Measurements from ENCODE around the gene ASB15.
"Not testable (repeated sequence)": the region's sequence is repeated elsewhere in the genome, so short reads cannot be mapped to it uniquely, and the experiment has no call there.

Gene ASB15

DNA sequence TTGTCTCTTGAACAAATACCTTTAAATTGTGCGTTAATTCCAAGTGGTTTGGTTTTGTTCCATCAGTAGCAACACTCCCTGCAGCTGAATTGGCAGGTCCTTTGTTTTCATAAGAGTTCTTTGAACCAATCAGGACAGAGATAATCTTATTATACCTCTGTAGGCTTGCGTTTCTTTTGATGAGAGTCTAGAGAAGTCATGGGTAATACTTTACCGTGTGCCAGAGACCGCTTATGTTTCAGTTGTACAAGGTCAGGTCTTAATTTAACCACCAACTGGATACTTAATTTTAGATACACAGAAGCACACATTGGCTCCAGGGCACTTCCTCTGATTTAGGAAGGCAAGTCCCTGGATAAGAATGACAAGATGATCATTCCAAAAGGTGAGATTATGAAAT lies at the start of gene ASB15:
TSS of gene ASB15 (plus strand) at position 292 of the 400 bp plus-strand sequence. CDS start 12,682 bp downstream, outside the sequence.
- Histone ChIP-seq H3K9ac (ENCODE audit: low read depth, low read length) (no peak within 1 kb of the TSS), H3K4me1 (ENCODE audit: insufficient read depth, low read length) (no peaks in the 10 kb centered on the region), H3K9me3 (ENCODE audit: control insufficient read depth, insufficient read depth, low read length) (no peaks in the 10 kb centered on the region), H3K36me3 (ENCODE audit: insufficient read depth, low read length) (no peaks in the 10 kb centered on the region)

DNA sequence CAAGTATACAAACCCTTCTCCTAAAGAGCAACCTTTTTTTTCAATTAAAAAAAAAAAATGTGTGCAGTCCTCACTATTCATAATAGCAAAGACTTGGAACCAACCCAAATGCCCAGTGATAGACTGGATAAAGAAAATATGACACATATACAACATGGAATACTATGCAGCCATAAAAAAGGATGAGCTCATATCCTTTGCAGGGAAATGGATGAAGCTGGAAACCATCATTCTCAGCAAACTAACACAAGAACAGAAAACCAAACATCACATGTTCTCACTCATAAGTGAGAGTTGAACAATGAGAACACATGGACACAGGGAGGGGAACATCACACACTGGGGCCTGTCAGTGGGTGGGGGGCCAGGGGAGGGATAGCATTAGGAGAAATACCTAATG lies 49.5 kb upstream of the ASB15 start:
- H3K9ac ChIP-seq (ENCODE audit: low read depth, low read length); H3K9me3 ChIP-seq (ENCODE audit: control insufficient read depth, insufficient read depth, low read length); H3K36me3 ChIP-seq (ENCODE audit: insufficient read depth, low read length); H3K4me1 ChIP-seq (ENCODE audit: insufficient read depth, low read length): not testable (repeated sequence)

DNA sequence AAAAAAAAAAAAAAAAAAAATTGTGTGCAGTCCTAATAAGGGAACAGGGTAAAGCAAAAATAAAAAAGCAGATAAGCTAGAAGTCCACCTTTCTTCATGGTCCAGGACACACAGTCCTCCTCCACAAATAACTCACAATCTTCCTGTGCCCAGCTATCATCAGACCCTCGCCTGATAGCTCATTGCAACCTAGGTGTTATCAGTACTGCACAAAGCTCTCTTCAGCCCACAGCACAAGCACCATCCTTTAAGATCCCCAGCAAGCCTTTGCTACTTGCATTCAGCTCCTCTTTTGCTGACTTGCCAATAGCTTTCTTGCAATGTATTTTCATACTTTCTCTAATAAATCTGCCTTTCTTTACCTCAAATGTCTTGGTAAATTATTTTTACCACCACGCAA lies 49.0 kb upstream of the ASB15 start:
- Histone ChIP-seq H3K9me3 (ENCODE audit: control insufficient read depth, insufficient read depth, low read length) (no peaks in the 10 kb centered on the region), H3K4me1 (ENCODE audit: insufficient read depth, low read length) (no peaks in the 10 kb centered on the region), H3K36me3 (ENCODE audit: insufficient read depth, low read length) (no peaks in the 10 kb centered on the region; the same call in 1 of the 2 replicates), H3K9ac (ENCODE audit: low read depth, low read length) (no peak overlapping the region)

DNA sequence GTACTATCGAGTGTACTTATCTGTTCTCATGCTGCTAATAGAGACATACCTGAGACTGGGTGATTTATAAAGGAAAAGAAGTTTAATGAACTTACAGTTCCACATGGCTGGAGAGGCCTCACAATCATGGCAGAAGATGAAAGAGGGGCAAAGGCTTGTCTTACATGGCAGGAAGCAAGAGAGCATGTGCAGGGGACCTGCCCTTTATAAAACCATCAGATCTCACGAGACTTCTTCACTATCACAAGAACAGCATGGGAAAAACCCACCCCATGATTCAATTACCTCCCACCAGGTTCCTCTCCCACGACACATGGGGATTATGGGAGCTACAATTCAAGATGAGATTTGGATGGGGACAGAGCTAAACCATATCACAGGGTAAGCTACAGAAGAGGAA lies 48.5 kb upstream of the ASB15 start:
- Histone ChIP-seq H3K4me1 (ENCODE audit: insufficient read depth, low read length) (no peaks in the 10 kb centered on the region), H3K36me3 (ENCODE audit: insufficient read depth, low read length) (no peaks in the 10 kb centered on the region; the same call in 1 of the 2 replicates), H3K9ac (ENCODE audit: low read depth, low read length) (no peak overlapping the region), H3K9me3 (ENCODE audit: control insufficient read depth, insufficient read depth, low read length) (no peaks in the 10 kb centered on the region)

DNA sequence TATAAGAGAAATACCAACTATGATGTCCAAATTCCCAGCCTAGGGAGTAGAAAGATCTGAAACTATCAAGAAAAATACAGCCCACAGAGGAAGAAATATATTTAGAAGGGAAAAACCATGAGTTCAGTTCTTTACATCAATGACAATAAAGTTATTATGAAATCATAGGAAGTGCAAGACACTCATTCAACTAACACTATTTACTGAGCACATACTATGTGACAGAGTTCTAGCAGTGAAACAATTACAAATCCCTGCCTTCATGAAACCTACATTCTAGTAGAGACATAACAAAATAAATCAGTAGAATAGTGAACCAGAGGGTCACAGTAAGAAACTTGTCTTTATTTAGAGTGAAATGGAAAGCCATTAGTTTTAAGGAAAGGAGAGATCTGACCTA lies 46.1 kb upstream of the ASB15 start:
- H3K4me1 ChIP-seq (ENCODE audit: insufficient read depth, low read length) = no peaks in the 10 kb centered on the region
- H3K9ac ChIP-seq (ENCODE audit: low read depth, low read length) = no peak overlapping the region
- H3K36me3 ChIP-seq (ENCODE audit: insufficient read depth, low read length) = no peaks in the 10 kb centered on the region; the same call in 1 of the 2 replicates
- no peaks in the 10 kb centered on the region for H3K9me3 ChIP-seq (ENCODE audit: control insufficient read depth, insufficient read depth, low read length)

DNA sequence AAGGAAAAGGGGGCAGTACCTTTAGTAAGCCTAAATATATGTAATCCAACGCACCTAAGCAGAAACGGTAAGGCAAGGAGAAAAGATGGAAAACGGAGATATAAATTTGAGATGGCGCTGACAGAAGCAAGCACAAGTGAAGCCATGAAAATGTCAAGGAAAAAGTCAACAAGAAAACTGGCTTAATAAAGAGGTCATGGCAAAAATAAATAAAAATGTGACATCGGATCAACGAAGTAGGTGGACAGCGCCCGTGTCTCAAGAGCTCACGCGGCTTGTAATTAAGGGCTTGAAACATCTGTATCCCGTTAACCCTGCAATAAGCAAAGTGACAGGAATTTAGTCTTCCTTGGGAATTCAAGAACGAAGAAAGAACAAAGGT lies 44.6 kb upstream of the ASB15 start:
- Histone ChIP-seq H3K36me3 (ENCODE audit: insufficient read depth, low read length) (no peaks in the 10 kb centered on the region; the same call in 1 of the 2 replicates), H3K9ac (ENCODE audit: low read depth, low read length) (peak overlapping the region; percentile 85), H3K9me3 (ENCODE audit: control insufficient read depth, insufficient read depth, low read length) (no peaks in the 10 kb centered on the region), H3K4me1 (ENCODE audit: insufficient read depth, low read length) (no peaks in the 10 kb centered on the region)

DNA sequence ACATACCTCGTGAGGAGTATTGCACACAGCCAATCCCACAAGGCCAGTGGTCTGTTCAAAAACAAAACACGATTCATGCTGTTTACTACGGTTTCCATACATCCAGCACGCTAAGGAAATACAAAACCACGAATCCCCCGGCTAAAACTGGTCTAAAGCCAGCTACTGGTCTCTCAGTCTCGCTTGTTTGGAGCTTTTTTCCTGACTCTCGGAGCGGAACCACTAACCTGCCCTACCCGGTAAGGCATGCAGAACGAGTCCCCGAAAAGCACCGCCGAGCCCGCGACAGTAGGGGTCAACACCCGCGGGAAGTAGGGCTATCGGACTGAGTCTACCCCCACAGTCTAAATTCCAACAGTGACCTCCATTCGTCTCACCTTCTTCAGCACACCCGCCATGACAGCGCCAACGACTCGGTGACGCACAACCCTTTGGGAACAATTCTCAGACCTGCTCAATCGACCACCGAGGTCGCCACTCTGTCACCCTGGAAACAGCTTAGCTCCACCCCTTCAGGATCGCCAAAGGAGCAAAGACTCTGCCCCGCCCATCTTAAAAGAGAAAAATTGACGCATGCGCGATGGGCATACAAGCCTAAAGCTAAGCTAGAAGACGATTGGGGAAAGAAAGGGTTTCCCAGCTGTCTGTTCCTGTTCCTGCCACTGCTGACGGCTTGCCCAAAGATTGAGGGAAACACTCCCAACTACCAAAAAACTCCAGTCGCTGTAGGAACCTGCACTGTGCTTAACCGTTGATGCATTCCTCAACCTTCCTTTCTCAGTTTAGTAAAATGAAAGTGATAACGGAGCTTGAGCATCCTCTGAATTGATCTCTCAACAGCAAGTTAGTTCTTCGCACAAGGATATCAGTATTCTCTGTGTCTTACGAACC lies 44.0 kb upstream of the ASB15 start, which contains the start of gene NDUFA5:
TSS of gene NDUFA5 (minus strand) at position 421 of the 891 bp plus-strand sequence. CDS start at position 398, 23 bp downstream.
- H3K9me3 ChIP-seq (ENCODE audit: control insufficient read depth, insufficient read depth, low read length) = no peaks in the 10 kb centered on the region
- H3K36me3 ChIP-seq (ENCODE audit: insufficient read depth, low read length) = no peaks in the 10 kb centered on the region; the same call in 1 of the 2 replicates
- H3K9ac ChIP-seq (ENCODE audit: low read depth, low read length) = peak within 1 kb of the TSS; percentile 85
- no peaks in the 10 kb centered on the region for H3K4me1 ChIP-seq (ENCODE audit: insufficient read depth, low read length)

DNA sequence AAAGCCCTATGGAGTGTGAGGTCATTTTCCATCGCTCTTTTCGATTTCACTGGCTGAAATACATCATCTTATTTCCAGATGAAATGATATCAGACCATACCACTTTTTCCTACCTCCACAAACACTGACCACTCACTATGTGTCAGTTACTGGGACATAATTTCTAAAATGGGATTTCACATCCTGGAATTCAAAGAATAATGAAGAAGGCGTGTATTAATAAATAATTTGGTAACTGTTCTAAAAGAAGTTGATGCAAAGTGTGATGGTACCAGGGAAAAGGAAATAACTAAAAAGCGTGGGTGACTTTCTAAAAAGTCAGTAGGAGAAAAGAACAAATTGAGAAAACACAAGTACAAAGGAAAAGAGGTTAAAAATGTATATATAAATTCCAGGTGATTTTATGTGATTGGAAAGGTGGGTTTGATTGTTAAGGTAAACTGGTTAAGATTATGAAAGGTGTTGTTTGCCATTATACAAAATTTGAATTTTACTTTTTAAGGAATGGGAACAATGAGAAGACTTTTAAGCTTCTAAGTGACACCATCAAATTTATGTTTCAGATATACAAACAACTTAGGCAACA lies 43.2 kb upstream of the ASB15 start:
- H3K36me3 ChIP-seq (ENCODE audit: insufficient read depth, low read length) = no peaks in the 10 kb centered on the region; the same call in 1 of the 2 replicates
- H3K9me3 ChIP-seq (ENCODE audit: control insufficient read depth, insufficient read depth, low read length) = no peaks in the 10 kb centered on the region
- H3K4me1 ChIP-seq (ENCODE audit: insufficient read depth, low read length) = no peaks in the 10 kb centered on the region
- peak overlapping the region; percentile 46 for H3K9ac ChIP-seq (ENCODE audit: low read depth, low read length)

DNA sequence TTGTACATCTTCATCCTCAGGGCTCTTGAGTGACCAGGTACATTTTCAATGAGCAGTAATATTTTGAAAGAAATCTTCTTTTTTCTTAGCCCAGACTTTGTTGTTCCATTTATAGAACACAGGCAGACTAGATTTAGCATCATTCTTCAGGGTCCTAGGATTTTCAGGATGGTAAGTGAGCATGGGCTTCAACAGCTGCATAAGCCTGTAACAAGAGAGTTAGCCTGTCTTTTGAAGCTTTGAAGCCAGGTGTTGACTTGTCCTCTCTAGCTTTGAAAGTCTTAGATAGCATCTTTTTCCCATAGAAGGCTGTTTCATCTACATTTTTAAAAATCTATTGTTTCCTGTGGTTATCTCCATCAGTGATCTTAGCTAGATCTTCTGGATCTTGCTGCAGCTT lies 39.5 kb upstream of the ASB15 start:
- no peaks in the 10 kb centered on the region for H3K9me3 ChIP-seq (ENCODE audit: control insufficient read depth, insufficient read depth, low read length)
- H3K4me1 ChIP-seq (ENCODE audit: insufficient read depth, low read length) = no peaks in the 10 kb centered on the region

DNA sequence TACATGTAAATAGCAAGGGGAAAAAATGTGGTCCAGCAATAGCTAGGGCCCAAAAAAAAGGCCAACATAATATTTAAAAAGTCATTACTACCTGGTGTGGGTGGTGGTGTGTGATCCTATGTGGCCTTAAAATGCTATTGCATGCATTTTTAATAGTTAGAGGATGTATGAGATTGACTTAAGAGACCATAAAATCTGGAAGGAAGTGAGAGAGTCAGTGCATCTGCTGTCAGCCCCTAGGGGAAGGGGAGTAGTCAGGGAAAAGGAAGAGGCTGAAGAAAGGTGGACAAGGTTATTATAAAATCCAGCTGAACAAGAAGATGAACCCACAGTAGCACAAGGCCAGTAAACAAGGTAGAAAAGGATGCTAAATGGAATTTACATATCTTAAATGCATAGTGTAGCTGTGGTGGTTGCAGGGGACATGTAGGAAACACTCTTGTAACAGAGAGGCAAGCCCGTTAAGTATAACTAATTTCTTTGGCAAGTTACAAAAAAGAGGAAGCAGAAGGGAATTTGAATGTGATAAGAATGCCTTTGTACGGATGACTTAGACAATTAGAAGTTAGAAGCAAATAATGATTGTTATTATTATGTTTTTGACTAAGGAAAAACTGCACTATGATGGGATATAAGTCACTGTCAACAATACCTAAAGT lies 32.1 kb upstream of the ASB15 start:
- no peaks in the 10 kb centered on the region for H3K9me3 ChIP-seq (ENCODE audit: control insufficient read depth, insufficient read depth, low read length)
- no peaks in the 10 kb centered on the region for H3K36me3 ChIP-seq (ENCODE audit: insufficient read depth, low read length)
- H3K4me1 ChIP-seq (ENCODE audit: insufficient read depth, low read length) = peaks cover 18% of the 10 kb centered on the region
- H3K9ac ChIP-seq (ENCODE audit: low read depth, low read length) = no peak overlapping the region

More for the DNA sequence above, 39.5 kb upstream of the ASB15 start:
- no peak overlapping the region for H3K9ac ChIP-seq (ENCODE audit: low read depth, low read length)
- H3K36me3 ChIP-seq (ENCODE audit: insufficient read depth, low read length) = no peaks in the 10 kb centered on the region

DNA sequence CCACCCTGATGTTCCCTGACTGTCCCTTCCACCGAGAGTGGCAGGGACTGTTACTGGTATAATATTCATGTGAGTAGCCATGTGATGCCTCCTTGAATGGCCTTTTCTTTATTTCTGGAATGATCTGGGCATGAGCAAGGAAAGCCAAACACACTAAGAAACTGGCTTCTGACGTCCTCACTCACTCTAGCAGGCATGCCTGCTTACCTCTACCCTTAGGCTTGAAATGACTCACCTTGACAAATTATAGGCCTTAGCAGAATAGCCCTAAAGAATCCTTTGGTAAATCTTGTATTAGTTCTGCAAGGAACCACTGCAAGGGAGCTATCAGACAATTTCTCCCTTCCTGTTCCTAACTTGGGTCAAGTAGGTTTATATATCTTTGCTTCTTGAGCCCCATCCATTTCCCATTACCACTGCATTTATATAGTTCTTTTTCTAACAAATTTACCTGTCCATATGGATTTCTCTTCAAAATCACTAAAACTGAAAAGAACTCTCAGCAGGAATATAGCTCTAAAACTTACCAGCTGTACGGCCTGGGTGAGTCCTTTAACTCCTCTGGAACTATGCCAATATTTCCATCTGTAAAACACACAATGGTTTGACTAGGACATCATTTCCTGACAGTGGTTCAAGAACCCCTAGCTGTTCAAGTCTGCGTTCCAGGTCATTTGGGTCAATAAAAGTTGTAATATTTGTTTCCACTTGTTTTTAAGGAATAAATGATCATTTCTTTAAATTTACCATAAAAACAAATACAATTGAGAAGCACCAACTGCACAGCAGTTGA lies 31.0 kb upstream of the ASB15 start:
- no peak overlapping the region for H3K9ac ChIP-seq (ENCODE audit: low read depth, low read length)

DNA sequence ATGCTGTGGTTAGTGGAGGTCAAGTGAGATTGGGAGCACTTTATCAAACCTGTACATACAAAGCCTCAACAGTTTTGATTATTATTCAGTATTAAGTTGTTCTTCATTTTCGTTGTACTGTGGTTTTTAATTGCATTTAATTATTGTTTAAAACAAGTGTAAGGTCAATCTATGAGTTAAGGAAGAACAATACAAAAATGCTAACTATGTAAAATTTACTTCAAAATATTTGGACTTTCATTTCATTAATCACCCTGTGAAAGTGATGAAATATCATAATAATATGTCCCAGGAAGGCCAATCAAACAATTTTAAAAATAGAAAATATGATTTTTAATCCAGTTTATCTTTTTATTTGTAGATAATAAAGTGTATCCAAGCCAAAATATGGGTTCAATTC lies 30.4 kb upstream of the ASB15 start:
- Histone ChIP-seq H3K4me1 (ENCODE audit: insufficient read depth, low read length) (peaks cover 22% of the 10 kb centered on the region), H3K36me3 (ENCODE audit: insufficient read depth, low read length) (no peaks in the 10 kb centered on the region), H3K9ac (ENCODE audit: low read depth, low read length) (no peak overlapping the region), H3K9me3 (ENCODE audit: control insufficient read depth, insufficient read depth, low read length) (no peaks in the 10 kb centered on the region)

More for the DNA sequence above, 31.0 kb upstream of the ASB15 start:
- Histone ChIP-seq H3K4me1 (ENCODE audit: insufficient read depth, low read length) (peaks cover 22% of the 10 kb centered on the region), H3K36me3 (ENCODE audit: insufficient read depth, low read length) (no peaks in the 10 kb centered on the region), H3K9me3 (ENCODE audit: control insufficient read depth, insufficient read depth, low read length) (no peaks in the 10 kb centered on the region)

DNA sequence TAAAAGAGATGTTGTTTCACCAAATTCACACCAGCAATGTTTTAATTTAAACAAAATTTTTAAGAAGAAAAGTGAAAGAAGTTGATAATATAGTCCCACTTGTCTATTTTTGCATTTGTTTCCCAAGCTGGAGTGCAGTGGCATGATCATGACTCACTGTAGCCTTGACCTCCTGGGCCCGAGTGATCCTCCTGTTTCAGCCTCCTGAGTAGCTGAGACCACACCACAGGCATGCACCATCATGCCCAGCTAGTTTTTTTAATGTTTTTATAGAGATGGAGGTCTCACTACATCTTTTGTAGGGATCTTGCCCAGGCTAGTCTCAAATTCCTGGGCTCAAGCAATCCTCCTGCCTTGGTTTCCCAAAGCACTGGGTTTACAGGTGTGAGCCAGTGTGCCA lies 29.9 kb upstream of the ASB15 start:
- no peak overlapping the region for H3K9ac ChIP-seq (ENCODE audit: low read depth, low read length)

DNA sequence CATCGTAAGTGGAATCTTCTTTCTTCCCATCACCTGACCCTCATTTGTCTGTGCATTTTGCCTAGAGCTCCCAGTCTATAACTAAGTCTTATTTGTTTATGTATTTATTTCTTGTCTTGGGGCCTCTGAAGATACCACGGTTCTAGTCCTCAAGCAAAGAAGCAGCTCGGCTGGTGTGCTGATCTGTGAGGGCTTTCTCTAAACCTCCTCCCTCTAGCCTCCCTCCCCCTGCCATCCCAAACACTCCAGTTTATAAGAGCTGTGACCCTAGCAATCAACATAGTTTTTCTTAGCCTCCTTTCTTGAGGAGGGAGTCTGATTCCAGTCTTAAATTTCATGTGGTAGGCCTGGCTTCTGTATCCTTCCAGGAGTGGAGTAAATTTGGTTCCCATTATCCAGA lies 28.3 kb upstream of the ASB15 start:
- Histone ChIP-seq H3K4me1 (ENCODE audit: insufficient read depth, low read length) (peaks cover 26% of the 10 kb centered on the region), H3K36me3 (ENCODE audit: insufficient read depth, low read length) (no peaks in the 10 kb centered on the region), H3K9ac (ENCODE audit: low read depth, low read length) (no peak overlapping the region), H3K9me3 (ENCODE audit: control insufficient read depth, insufficient read depth, low read length) (no peaks in the 10 kb centered on the region)

More for the DNA sequence above, 29.9 kb upstream of the ASB15 start:
- no peaks in the 10 kb centered on the region for H3K9me3 ChIP-seq (ENCODE audit: control insufficient read depth, insufficient read depth, low read length)
- peaks cover 26% of the 10 kb centered on the region for H3K4me1 ChIP-seq (ENCODE audit: insufficient read depth, low read length)
- H3K36me3 ChIP-seq (ENCODE audit: insufficient read depth, low read length) = no peaks in the 10 kb centered on the region

All from ES-I3 (cell line).